ENCODE data around the gene TOP2B. TPM values are rescaled to one million over a fixed set of nuclear protein-coding genes. Genes with fewer than 3 reads are reported as not detected.

Gene TOP2B
- total and polyA plus RNA-seq, 7 experiments from 2014 or later: 66.6 to 190 (median 123) TPM

GRCh38 chr3:25657293-25657692 lies 7.4 kb downstream of the TOP2B start:
- H3K27ac Mint-ChIP-seq: peak overlapping the region in 5 of 9 donors; percentile 9 to 61 (median 44)
- H3K4me1 Mint-ChIP-seq: peaks cover 53 to 96% (median 88%) of the 10 kb centered on the region in 7 donors
- Histone ChIP-seq H3K27me3 (ENCODE audit: control insufficient read depth in 2 of 2, insufficient read depth in 2 of 2, low read length in 2 of 2) (no peaks in the 10 kb centered on the region), H3K27ac (ENCODE audit: low read depth, low read length) (no peak overlapping the region), H3K9me3 (ENCODE audit: control insufficient read depth in 2 of 3, low read length in 3 of 3) (no peaks in the 10 kb centered on the region), H3K36me3 (ENCODE audit: control insufficient read depth in 2 of 3, insufficient read depth in 3 of 3, low read length in 3 of 3) (no peaks in the 10 kb centered on the region), H3K4me3 (ENCODE audit: low read length) (no peak overlapping the region), H3K4me1 (ENCODE audit: control insufficient read depth in 2 of 2, insufficient read depth in 2 of 2, low read length in 2 of 2) (peaks cover 47 to 57% of the 10 kb centered on the region in 2 donors)
- CTCF ChIA-PET: no interaction called here
- no peaks in the 10 kb centered on the region for H3K9me3 Mint-ChIP-seq
- DNase-seq (no peak), ATAC-seq (no peak)
- H3K36me3 Mint-ChIP-seq: peaks cover 0 to 14% (median 5%) of the 10 kb centered on the region in 5 donors
- intact Hi-C loops (cut with micrococcal nuclease): no loop called here
- POLR2A ChIA-PET: no interaction called here
- H3K4me3 Mint-ChIP-seq: peak overlapping the region in 9 of 10 donors; percentile 0 to 74 (median 55)
- no peaks in the 10 kb centered on the region for H3K27me3 Mint-ChIP-seq

- H3K27ac ChIP-seq (ENCODE audit: low read depth, low read length): no peak overlapping the region
- peak overlapping the region in 7 of 9 donors; percentile 37 to 83 (median 59) for H3K27ac Mint-ChIP-seq
- ATAC-seq: peak; percentile 49
These were observed 9.0 kb downstream of the TOP2B start for GRCh38 chr3:25655659-25656058.

DNA sequence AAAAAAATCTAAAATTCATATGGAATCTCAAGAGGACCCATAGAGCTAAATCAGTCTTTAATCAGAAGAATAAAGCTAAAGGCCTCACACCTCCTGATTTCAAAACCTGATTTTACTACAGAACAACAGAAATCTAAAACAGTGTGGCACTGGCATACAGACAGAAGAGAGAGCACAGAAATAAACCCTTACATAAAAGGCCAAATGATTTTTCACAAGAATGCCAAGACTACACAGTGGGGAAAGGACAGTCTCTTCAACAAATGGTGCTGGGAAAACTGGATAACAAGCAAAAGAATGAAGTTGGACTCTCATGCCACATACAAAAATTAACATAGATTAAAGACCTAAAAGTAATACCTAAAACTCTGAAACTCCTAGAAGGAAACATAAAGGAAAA lies 10.1 kb downstream of the TOP2B start:
- intact Hi-C loops (cut with micrococcal nuclease): no loop called here
- no peak for DNase-seq
- Histone ChIP-seq H3K4me1 (ENCODE audit: control insufficient read depth in 2 of 2, insufficient read depth in 2 of 2, low read length in 2 of 2) (peaks cover 39 to 45% of the 10 kb centered on the region in 2 donors), H3K36me3 (ENCODE audit: control insufficient read depth in 2 of 3, insufficient read depth in 3 of 3, low read length in 3 of 3) (peaks cover 0 to 3% (median 0%) of the 10 kb centered on the region in 3 experiments), H3K27ac (ENCODE audit: low read depth, low read length) (no peak overlapping the region), H3K4me3 (ENCODE audit: low read length) (no peak overlapping the region), H3K27me3 (ENCODE audit: control insufficient read depth in 2 of 2, insufficient read depth in 2 of 2, low read length in 2 of 2) (no peaks in the 10 kb centered on the region), H3K9me3 (ENCODE audit: control insufficient read depth in 2 of 3, low read length in 3 of 3) (peaks cover 0 to 9% (median 0%) of the 10 kb centered on the region in 3 experiments)
- POLR2A ChIA-PET: no interaction called here
- CTCF ChIA-PET: interaction anchor here (0.6 kb wide), 1 partner anchor 1823 kb away, joined by 3 read pairs; no protein-coding TSS in a partner anchor
- peak overlapping the region in 8 of 9 donors; percentile 36 to 83 (median 70) for H3K27ac Mint-ChIP-seq
- H3K9me3 Mint-ChIP-seq: peaks cover 0 to 15% (median 8%) of the 10 kb centered on the region in 11 donors
- H3K27me3 Mint-ChIP-seq: no peaks in the 10 kb centered on the region
- no peak for ATAC-seq
- H3K4me1 Mint-ChIP-seq: peaks cover 45 to 86% (median 77%) of the 10 kb centered on the region in 7 donors
- peak overlapping the region in 8 of 10 donors; percentile 30 to 76 (median 50) for H3K4me3 Mint-ChIP-seq
- peaks cover 8 to 32% (median 22%) of the 10 kb centered on the region in 5 donors for H3K36me3 Mint-ChIP-seq

More at GRCh38 chr3:25655659-25656058, 9.0 kb downstream of the TOP2B start:
- Mint-ChIP-seq H3K9me3 (peaks cover 0 to 4% (median 2%) of the 10 kb centered on the region in 11 donors), H3K27me3 (no peaks in the 10 kb centered on the region), H3K4me1 (peaks cover 53 to 96% (median 84%) of the 10 kb centered on the region in 7 donors), H3K36me3 (peaks cover 2 to 27% (median 19%) of the 10 kb centered on the region in 5 donors), H3K4me3 (peak overlapping the region; percentile 2 to 76 (median 52))
- Histone ChIP-seq H3K4me1 (ENCODE audit: control insufficient read depth in 2 of 2, insufficient read depth in 2 of 2, low read length in 2 of 2) (peaks cover 47 to 49% of the 10 kb centered on the region in 2 donors), H3K27me3 (ENCODE audit: control insufficient read depth in 2 of 2, insufficient read depth in 2 of 2, low read length in 2 of 2) (no peaks in the 10 kb centered on the region), H3K4me3 (ENCODE audit: low read length) (no peak overlapping the region), H3K36me3 (ENCODE audit: control insufficient read depth in 2 of 3, insufficient read depth in 3 of 3, low read length in 3 of 3) (peaks cover 0 to under 1% (median 0%) of the 10 kb centered on the region in 3 experiments), H3K9me3 (ENCODE audit: control insufficient read depth in 2 of 3, low read length in 3 of 3) (no peaks in the 10 kb centered on the region)
- peak in 1 of 9 donors; percentile 13 for DNase-seq
- CTCF ChIA-PET: no interaction called here
- POLR2A ChIA-PET: no interaction called here
- intact Hi-C loops (cut with micrococcal nuclease): loop anchor here in 1 of 2 donors (1.0 kb wide), 1 partner anchor 8 kb away; no protein-coding TSS in a partner anchor

DNA sequence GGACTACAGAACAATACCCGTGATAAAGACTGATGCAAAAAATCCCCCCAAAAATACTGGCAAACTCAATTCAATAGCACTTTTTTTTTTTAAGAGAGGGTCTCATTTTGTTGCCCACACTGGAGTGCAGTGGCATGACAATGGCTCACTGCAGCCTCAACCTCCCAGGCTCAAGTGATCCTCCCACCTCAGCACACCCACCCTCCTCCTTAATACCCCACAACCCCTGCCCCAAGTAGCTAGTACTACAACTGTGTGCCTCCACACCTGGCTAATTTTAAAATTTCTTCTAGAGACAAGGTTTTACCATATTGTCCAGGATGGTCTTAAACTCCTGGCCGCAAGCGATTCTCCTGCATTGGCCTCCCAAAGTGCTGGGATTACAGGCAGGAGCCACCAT lies 11.4 kb downstream of the TOP2B start:
- H3K4me1 ChIP-seq (ENCODE audit: control insufficient read depth in 2 of 2, insufficient read depth in 2 of 2, low read length in 2 of 2): peaks cover 28 to 38% of the 10 kb centered on the region in 2 donors
- H3K36me3 ChIP-seq (ENCODE audit: control insufficient read depth in 2 of 3, insufficient read depth in 3 of 3, low read length in 3 of 3): peaks cover 0 to 3% (median 0%) of the 10 kb centered on the region in 3 experiments
- ChIA-PET POLR2A (no interaction called here), CTCF (no interaction called here)
- peak overlapping the region in 8 of 9 donors; percentile 25 to 83 (median 70) for H3K27ac Mint-ChIP-seq
- H3K27ac ChIP-seq (ENCODE audit: low read depth, low read length): no peak overlapping the region
- intact Hi-C loops (cut with micrococcal nuclease): no loop called here
- peaks cover 12 to 36% (median 31%) of the 10 kb centered on the region in 5 donors for H3K36me3 Mint-ChIP-seq
- no peaks in the 10 kb centered on the region for H3K27me3 ChIP-seq (ENCODE audit: control insufficient read depth in 2 of 2, insufficient read depth in 2 of 2, low read length in 2 of 2)
- ATAC-seq: no peak
- peaks cover 38 to 74% (median 65%) of the 10 kb centered on the region in 7 donors for H3K4me1 Mint-ChIP-seq
- no peaks in the 10 kb centered on the region for H3K27me3 Mint-ChIP-seq
- H3K4me3 ChIP-seq (ENCODE audit: low read length): no peak overlapping the region
- H3K9me3 ChIP-seq (ENCODE audit: control insufficient read depth in 2 of 3, low read length in 3 of 3): peaks cover 0 to 21% (median 0%) of the 10 kb centered on the region in 3 experiments
- DNase-seq: no peak
- peaks cover 0 to 28% (median 16%) of the 10 kb centered on the region in 11 donors for H3K9me3 Mint-ChIP-seq
- H3K4me3 Mint-ChIP-seq: peak overlapping the region in 9 of 10 donors; percentile 35 to 76 (median 61)

GRCh38 chr3:25652921-25653320 lies 11.8 kb downstream of the TOP2B start:
- peaks cover 28 to 38% of the 10 kb centered on the region in 2 donors for H3K4me1 ChIP-seq (ENCODE audit: control insufficient read depth in 2 of 2, insufficient read depth in 2 of 2, low read length in 2 of 2)
- H3K4me1 Mint-ChIP-seq: peaks cover 41 to 76% (median 69%) of the 10 kb centered on the region in 7 donors
- H3K9me3 Mint-ChIP-seq: peaks cover 0 to 32% (median 19%) of the 10 kb centered on the region in 11 donors

GRCh38 chr3:25648925-25649830 lies 15.5 kb downstream of the TOP2B start:
- Mint-ChIP-seq H3K9me3 (peaks cover 0 to 33% (median 19%) of the 10 kb centered on the region in 11 donors), H3K27me3 (no peaks in the 10 kb centered on the region), H3K4me1 (peaks cover 30 to 59% (median 54%) of the 10 kb centered on the region in 7 donors), H3K4me3 (peak overlapping the region in 2 of 10 donors; percentile 7), H3K36me3 (peaks cover 14 to 39% (median 33%) of the 10 kb centered on the region in 5 donors), H3K27ac (peak overlapping the region in 4 of 9 donors; percentile 25 to 67 (median 44))
- Histone ChIP-seq H3K4me1 (ENCODE audit: control insufficient read depth in 2 of 2, insufficient read depth in 2 of 2, low read length in 2 of 2) (peaks cover 8 to 20% of the 10 kb centered on the region in 2 donors), H3K9me3 (ENCODE audit: control insufficient read depth in 2 of 3, low read length in 3 of 3) (peaks cover 0 to 21% (median 0%) of the 10 kb centered on the region in 3 experiments), H3K36me3 (ENCODE audit: control insufficient read depth in 2 of 3, insufficient read depth in 3 of 3, low read length in 3 of 3) (peaks cover 0 to 3% (median 0%) of the 10 kb centered on the region in 3 experiments), H3K27me3 (ENCODE audit: control insufficient read depth in 2 of 2, insufficient read depth in 2 of 2, low read length in 2 of 2) (no peaks in the 10 kb centered on the region), H3K27ac (ENCODE audit: low read depth, low read length) (no peak overlapping the region), H3K4me3 (ENCODE audit: low read length) (no peak overlapping the region)
- ATAC-seq (no peak), DNase-seq (no peak)
- intact Hi-C loops (cut with micrococcal nuclease): loop anchor here (1.0 to 10.0 kb wide), 8 partner anchors 14 to 1483 kb away; partner anchors contain the start of gene NGLY1 (in 2 of the 2)
- POLR2A ChIA-PET: interaction anchor here (0.7 to 1.3 kb wide), 2 partner anchors 22 to 208 kb away, joined by 3 read pairs; no protein-coding TSS in a partner anchor
- CTCF ChIA-PET: interaction anchor here (1.0 to 4.6 kb wide), 8 partner anchors 10 to 214 kb away, joined by 4 to 84 read pairs (median 7); no protein-coding TSS in a partner anchor

More at GRCh38 chr3:25652921-25653320, 11.8 kb downstream of the TOP2B start:
- H3K36me3 ChIP-seq (ENCODE audit: control insufficient read depth in 2 of 3, insufficient read depth in 3 of 3, low read length in 3 of 3): peaks cover 0 to 3% (median 0%) of the 10 kb centered on the region in 3 experiments
- intact Hi-C loops (cut with micrococcal nuclease): loop anchor here in 1 of 2 donors (1.0 kb wide), 1 partner anchor 10 kb away; no protein-coding TSS in a partner anchor
- Mint-ChIP-seq H3K27me3 (no peaks in the 10 kb centered on the region), H3K27ac (peak overlapping the region in 7 of 9 donors; percentile 25 to 83 (median 78)), H3K4me3 (peak overlapping the region in 9 of 10 donors; percentile 35 to 76 (median 61)), H3K36me3 (peaks cover 14 to 40% (median 35%) of the 10 kb centered on the region in 5 donors)
- no peak overlapping the region for H3K4me3 ChIP-seq (ENCODE audit: low read length)
- no peaks in the 10 kb centered on the region for H3K27me3 ChIP-seq (ENCODE audit: control insufficient read depth in 2 of 2, insufficient read depth in 2 of 2, low read length in 2 of 2)
- ChIA-PET POLR2A (interaction anchor here (0.6 kb wide), 1 partner anchor 242 kb away, joined by 3 read pairs; no protein-coding TSS in a partner anchor), CTCF (no interaction called here)
- H3K27ac ChIP-seq (ENCODE audit: low read depth, low read length): no peak overlapping the region
- no peak for ATAC-seq
- peaks cover 0 to 21% (median 0%) of the 10 kb centered on the region in 3 experiments for H3K9me3 ChIP-seq (ENCODE audit: control insufficient read depth in 2 of 3, low read length in 3 of 3)
- DNase-seq: no peak
